NK-92 (cell line): Measurements from ENCODE around the gene OTULIN.

Experiments
- DNase-seq: peaks from one replicate; lab custom pipeline; 2025; ENCODE audit not compliant: unreplicated experiment; lab: John Stamatoyannopoulos, UW

Gene OTULIN

DNA sequence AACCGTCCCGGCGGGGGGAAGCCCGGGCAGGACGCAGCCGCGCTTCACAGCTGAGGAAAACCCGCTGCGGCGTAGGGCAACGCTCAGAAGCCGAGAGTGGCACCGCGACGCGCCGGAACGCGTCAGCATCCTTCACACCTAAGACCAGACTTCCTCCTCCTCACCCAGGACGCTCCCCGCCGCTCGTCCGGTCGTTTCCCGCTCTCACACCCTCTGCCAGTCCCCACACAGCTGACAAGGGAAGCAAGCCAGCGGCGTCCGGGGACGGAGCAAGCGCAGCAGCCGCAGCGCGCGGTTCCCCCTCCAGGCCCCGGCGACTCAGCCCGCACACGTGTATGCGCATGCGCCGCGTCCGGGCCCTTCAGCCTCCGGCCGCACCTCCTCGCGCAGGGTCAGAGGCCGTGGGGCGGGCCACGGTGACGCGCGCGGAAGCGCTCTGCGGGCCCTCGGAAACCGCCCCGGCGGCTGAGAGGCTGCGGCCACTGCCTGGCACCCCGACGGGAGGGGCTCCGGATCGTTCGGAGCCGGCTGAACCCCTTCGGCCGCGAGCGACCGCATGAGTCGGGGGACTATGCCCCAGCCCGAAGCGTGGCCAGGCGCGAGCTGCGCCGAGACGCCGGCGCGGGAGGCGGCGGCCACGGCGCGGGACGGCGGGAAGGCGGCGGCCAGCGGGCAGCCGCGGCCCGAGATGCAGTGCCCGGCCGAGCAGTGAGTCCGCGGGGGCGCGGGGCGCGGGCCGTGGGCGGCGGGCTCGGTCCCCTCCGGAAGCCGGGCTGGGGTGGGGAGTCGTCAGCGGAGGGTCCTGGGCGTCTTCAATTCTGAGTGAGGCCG lies at the start of gene OTULIN:
OTULIN (plus strand) TSS at position 449 of the 831 bp plus-strand sequence; CDS start at position 557, 108 bp downstream.
- no peak for DNase-seq

GRCh38 chr5:14615365-14615764 lies 49.2 kb upstream of the OTULIN start:
- DNase-seq, result no peak

DNA sequence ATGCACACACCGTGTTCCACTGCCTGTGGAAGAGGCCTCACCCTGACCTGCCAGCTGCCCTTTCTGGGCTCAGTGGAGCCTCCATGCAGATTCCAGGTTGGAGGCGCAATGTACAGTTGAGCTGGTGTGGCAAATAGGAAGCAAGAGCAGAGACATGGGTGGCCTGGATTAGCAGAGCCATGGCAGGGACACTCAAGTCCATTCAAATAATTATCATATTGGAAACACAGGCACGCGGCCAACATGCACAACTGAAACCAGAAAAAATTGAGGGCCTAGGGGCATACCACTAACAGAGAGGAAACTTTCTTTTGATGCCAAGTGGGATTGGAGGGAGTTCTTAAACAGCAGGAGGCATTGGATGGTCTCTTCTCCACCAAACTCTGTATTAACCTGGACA lies 47.1 kb upstream of the OTULIN start:
- no peak for DNase-seq

GRCh38 chr5:14627270-14627669 lies 37.2 kb upstream of the OTULIN start:
- no peak for DNase-seq

DNA sequence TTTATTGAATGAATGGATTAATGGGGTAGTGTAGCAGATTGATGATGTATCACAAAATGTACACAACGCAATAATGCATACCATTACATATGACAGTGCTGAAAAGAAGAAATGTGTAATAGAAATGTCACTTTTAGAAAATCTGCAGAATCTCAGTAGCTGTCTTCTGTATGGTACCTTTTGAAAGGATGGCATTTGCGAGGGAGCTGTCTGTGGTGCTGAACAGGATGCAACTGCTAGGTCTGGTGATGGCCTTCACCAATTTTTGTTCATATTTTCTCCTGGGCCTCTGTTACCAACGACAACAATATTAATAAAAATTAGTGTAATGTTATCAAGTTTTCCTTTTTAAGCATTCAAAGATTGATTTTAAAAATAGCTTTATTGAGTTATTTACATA lies 36.2 kb upstream of the OTULIN start:
- DNase-seq, result no peak

GRCh38 chr5:14630671-14631070 lies 33.8 kb upstream of the OTULIN start:
- DNase-seq, result no peak

GRCh38 chr5:14635656-14636055 lies 28.9 kb upstream of the OTULIN start:
- DNase-seq, result no peak

DNA sequence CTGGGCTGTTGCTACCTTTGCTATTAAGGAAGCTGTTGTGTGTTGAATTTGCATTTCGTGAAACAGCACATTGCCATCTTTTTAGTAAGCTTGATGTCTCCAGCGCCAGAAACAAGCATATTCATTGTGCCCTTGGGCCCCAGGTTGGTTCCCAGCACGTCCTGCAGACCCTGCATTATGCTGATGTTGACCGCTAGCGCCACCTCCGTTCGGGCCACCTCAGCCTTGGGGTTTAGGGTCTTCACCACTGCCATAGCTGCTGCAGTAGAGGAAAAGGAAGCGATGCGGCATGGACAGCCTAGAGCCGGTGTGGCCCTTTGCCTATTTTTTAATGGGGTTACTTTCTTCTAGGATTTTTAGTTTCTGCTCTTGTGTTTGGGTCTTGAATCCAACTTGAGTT lies 23.8 kb upstream of the OTULIN start:
- no peak for DNase-seq

DNA sequence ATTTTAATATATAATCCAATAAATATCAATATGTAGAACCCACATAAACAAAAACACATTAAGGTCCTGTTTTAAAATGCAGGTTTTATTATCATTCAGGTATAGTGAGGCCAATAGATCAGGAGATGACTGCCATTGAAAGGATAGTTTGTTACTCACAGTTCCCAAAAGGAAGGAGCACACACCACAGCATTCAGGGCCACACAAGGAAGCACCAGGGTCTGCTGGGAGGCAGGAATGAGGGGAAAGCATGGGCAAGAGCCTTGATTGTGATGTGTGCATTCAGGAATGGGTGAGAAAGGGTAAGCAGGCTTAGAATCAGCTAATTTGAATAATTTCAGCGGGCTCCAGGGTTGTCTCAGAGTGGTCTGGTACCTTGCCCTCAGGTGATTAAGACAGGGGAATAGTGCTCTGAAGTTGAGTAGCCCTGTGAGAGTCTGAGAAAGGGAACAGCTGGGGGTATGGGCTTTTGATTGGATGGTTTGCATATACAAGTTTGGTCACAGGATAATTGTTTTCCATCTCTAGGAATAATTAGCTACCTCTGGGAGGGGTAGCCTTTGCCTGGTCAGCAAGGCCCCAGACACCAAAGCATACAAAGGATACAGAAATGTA lies 19.8 kb upstream of the OTULIN start:
- DNase-seq, result no peak

- DNase-seq, result no peak
These were observed 14.5 kb upstream of the OTULIN start for GRCh38 chr5:14650052-14650451.

- DNase-seq, result no peak
These were observed 9.3 kb upstream of the OTULIN start for GRCh38 chr5:14655146-14655741.

GRCh38 chr5:14656898-14657297 lies 7.6 kb upstream of the OTULIN start:
- no peak for DNase-seq

GRCh38 chr5:14659821-14660607 lies 4.5 kb upstream of the OTULIN start:
- no peak for DNase-seq

DNA sequence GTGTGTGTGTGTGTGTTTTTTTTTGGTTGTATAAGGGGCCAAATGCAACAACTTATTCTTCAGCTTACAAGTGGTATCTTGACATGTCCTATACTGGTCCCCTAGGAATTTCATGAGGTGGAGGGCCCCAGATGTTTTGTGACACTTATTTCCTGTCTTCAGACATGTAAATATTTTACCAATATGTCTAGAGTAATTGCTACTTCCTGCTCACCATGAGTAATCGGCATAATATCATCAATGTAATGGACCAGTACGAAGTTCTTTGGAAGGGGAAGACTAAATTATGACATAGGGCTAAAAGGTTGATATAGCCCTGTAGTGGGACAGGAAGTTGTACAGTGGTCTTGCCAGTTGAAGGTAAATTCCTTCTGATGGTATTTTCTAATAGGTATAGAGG lies 3.7 kb upstream of the OTULIN start:
- no peak for DNase-seq

DNA sequence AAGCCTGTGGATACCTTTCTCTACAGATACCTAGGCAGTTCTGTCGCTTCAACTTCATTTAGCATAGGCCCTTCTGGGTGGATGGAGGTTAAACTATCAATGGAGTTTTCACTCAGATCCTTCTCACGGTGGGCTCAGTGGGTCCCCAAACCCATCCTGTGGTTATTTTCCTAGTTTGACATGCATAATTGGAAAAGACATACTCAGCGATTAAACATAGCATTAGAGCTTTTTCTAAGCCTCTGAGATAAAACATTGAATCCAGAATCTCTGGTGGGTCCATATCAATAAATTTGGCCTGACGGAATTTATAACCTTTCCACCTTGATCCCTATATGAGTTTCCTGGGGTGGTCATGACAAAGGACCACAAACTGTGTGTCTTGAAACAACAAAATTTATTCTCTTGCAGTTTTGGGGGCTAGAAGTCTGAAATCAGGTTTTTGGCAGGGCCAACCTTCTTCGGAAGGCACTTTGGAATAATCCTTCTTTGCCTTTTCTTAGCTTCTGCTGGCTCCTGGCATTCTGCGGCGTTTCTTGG lies 1.7 kb upstream of the OTULIN start:
- DNase-seq, result no peak

DNA sequence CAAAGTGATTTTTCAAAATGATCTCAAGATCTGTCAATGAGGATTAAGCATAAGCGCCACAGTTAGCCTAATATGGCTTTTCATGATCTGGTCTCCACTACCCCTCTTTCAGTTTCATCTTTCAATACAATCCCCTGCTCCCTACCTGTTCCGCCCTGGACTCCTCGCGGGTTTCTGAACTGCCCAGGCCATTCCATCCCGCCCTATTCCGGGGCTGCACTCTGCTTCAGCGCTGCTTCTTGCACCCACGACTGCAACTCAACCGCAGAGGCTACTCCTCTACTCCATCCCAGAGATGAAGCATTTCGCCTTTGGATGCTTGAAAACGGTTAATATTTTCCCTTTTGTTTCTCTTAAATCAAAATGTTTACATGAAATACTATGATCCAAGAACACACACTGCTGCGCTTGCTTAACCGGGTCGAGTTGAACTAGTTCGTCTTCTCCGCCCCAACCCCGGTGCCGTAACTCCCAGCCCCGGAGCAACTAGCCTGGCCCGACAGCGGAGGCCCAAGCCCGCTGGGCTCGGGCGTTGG lies 716 bp upstream of the OTULIN start:
- no peak for DNase-seq

DNA sequence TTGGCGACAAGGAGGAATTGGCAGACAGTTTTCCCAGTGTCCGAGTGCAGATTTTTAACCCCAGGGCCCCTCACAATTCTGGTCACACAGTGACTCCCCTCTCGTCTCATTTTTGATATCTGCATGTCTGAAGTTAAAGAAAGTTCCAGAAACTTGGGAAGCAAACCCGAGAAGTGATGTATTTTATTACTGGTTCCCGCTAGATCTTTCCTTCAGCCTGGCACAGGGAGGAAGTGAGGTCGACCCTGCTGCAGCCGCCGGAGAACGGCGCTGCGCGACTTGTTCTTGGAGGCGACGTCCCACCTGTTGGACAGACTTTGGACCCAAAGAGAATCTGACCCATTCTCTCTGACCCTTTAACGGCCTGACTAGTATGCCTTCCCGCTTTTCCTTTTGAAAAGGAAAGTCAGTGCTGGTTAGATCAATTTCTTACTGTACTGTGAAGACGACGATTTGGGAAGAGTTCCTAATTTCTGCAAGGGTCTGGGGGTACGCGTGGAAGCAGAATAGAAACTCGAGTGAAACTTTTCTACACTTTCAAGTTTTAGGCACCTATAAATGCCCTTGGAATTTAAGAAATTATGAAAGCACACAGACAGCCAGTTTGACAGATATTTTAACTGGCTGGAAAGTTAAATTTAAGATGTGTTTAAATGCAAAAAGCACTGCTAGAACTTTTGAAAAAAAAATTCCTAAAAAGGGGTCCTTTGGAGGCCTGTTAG lies 744 bp downstream of the OTULIN start:
- no peak for DNase-seq

GRCh38 chr5:14665949-14666348 lies 1.4 kb downstream of the OTULIN start:
- DNase-seq, result no peak

DNA sequence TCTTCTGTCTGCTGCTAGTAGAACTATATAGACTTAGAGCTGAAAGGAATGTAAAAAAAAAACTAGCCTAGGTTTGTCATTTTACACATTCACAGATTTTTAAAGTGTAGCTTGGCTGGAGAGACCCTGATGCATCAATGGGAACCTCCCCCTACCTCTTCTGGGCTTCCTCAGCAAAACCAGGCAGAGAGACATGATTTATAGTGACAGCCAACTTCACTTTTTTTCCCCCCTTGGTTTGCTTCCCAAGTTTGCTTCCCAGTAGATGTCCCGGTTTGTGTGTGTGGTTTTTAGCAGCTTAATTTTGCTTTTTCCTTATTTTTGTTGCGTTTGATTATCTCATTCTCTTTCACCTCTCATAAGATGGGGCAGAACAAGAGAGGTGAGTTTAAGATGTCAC lies 1.8 kb downstream of the OTULIN start:
- no peak for DNase-seq

DNA sequence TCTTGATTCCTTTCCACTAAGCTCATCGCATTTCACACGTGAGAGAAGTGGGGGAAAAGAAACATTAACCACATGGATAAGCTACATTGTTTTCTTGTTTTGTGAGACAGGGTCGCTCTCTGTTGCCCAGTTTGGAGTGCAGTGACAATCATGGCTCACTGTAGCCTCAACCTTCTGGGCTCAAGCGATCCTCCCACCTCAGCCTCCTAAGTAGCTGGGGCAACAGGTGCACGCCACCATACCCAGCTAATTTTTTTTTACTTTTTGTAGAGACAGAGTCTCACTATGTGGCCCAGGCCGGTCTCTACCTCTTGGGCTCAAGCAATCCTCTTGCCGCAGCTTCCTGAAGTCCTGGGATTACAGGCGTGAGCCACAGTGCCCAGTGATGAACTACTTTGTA lies 2.8 kb downstream of the OTULIN start:
- no peak for DNase-seq
